Lower leg skin (tissue), 4 donors: ENCODE measurements around the gene NPAS2. TPM values are rescaled to one million over a fixed set of nuclear protein-coding genes. Genes with fewer than 3 reads are reported as not detected.

Source experiments
- DNase-seq, 2 donors: peaks; one replicate each; pipeline ENCODE4 v3.0.0-alpha.2; 2019; ENCODE audit warnings: low spot score in 2 of 2
- H3K4me3 ChIP-seq: fragments of 200-600 bp; sonication (generic); 2 replicates; pipeline ENCODE4 v1.5.1; 2017; ENCODE audit warnings: mild to moderate bottlenecking, low read depth; ENCODE audit not compliant: poor library complexity, severe bottlenecking
- POLR2A ChIP-seq, 2 donors: fragments of 450-650 bp; IDR thresholded peaks; one replicate each; pipeline ENCODE4 v1.6.1; 2016 to 2017; ENCODE audit warnings: antibody characterized with exemption in 2 of 2, mild to moderate bottlenecking in 1 of 2, moderate library complexity in 1 of 2
- WGBS, 2 donors: methylation state at CpG; one replicate each; pipeline ENCODE4 v1.1.5; 2018; 5-methylcytosine and 5-hydroxymethylcytosine counted together
- intact Hi-C: fragments of 100-400 bp; cut with DNase I; formaldehyde crosslinking; loops from one replicate; pipeline ENCODE4 v1.15.0; 2023; ENCODE audit warnings: low total_unique reads
- total RNA-seq, 4 donors: library from RNA; depleted of rRNA; stranded (reverse); fragments of >200 nt; gene quantifications; one replicate each; pipeline ENCODE4 v1.1.0, GENCODE V29; 2016
- TF ChIP-seq, protein P1 (sequence below), 3 donors: fragments of 450-650 bp; IDR thresholded peaks; one replicate each; pipeline ENCODE4 v1.5.1; 2016; ENCODE audit warnings: antibody characterized with exemption in 3 of 3, mild to moderate bottlenecking in 3 of 3, moderate library complexity in 2 of 3

NPAS2 gene
- total RNA-seq, 4 donors from 2014 or later, result 58.0 to 75.5 (median 62.1) TPM

DNA sequence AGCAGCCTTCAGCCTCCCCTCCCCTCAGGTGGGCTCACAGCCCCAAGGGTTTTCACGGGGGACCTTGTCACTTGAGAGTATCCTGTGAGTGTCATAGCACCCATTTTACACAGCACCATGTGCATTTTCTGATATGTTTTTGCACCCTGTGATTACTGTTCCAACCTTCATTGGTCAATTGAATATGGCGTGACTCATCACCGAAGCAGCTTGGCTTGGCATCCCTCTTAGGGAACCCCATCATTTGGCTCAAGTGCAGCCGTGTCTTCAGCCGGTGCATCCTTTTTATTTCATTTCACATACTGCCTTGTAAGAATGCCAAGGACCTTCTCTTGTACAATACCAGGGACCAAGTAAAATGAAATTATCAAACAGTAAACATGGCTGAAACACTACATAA is 57.6 kb downstream of the NPAS2 start:
- 57 to 63% methylated on average over 4 of the region's 5 CpGs for WGBS, 2 donors
- H3K4me3 ChIP-seq, result no peak overlapping the region
- no peak for TF ChIP-seq POLR2A (IDR thresholded peaks at IDR 0.05)
- TF ChIP-seq, protein P1, sequence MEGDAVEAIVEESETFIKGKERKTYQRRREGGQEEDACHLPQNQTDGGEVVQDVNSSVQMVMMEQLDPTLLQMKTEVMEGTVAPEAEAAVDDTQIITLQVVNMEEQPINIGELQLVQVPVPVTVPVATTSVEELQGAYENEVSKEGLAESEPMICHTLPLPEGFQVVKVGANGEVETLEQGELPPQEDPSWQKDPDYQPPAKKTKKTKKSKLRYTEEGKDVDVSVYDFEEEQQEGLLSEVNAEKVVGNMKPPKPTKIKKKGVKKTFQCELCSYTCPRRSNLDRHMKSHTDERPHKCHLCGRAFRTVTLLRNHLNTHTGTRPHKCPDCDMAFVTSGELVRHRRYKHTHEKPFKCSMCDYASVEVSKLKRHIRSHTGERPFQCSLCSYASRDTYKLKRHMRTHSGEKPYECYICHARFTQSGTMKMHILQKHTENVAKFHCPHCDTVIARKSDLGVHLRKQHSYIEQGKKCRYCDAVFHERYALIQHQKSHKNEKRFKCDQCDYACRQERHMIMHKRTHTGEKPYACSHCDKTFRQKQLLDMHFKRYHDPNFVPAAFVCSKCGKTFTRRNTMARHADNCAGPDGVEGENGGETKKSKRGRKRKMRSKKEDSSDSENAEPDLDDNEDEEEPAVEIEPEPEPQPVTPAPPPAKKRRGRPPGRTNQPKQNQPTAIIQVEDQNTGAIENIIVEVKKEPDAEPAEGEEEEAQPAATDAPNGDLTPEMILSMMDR (IDR thresholded peaks at IDR 0.05), result no peak
- DNase-seq, result peak in 1 of 2 donors; percentile 43
- intact Hi-C loops, result no loop called here

DNA sequence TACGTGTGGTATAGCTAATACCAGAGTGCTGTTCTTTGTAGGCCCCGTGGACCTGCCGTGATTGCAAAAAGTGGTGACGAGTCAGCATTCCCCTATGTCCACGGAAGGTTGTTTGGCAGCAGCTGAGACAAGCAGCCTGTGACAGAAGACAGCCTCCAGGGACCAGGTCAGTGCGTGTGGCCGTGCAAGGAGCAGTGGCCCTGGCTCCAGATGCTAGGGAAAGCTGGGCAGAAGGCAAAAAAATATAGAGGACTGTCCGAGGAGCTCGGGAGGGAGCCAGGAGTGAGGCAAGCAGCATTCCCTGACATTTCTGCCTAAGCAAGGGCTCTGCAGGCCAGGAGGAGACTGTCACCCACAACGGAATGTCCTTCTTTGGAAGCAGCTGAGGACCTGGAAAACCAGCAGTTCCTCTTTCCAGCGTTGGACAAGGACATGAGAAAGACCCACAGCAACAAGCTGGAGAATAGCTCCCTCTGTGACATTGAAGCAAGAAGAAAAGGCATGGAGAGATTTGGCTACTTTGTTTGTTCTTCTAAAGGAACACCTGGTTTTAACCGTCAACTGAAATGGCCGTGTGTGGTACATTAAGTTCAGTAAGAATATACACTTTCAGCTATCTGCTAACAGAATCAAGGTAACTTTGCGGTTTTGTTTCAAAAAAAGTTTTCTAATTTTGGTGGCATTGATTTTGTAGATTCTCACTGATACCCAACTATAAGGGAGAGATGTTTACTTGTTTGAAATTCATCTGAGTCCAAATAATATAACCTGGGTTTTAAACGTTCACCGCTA is 58.3 kb downstream of the NPAS2 start:
- WGBS, 2 donors, result 70 to 78% methylated on average over 16 of the region's 16 CpGs
- H3K4me3 ChIP-seq, result no peak overlapping the region
- TF ChIP-seq, protein P1 (IDR thresholded peaks at IDR 0.05), result no peak
- no peak for TF ChIP-seq POLR2A (IDR thresholded peaks at IDR 0.05)
- intact Hi-C loops, result no loop called here
- DNase-seq, result peak in 1 of 2 donors; percentile 83

DNA sequence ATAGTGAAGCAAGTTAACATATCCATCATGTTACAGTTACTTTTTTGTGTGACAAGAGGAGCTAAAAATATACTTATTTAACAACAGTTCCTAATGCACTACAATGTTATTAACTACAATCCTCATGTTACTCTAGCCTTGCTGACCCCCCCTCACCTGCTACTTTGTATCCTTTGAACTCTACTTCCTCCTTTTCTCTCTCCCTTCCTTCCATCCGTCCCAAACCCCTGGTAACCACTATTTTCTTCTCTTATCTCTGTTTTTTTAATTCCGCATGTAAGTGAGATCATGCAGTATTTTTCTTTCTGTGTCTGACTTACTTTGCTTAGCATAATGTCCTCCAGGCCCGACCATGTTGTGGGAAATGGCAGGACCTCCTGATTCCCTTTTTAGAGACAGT is 59.4 kb downstream of the NPAS2 start:
- intact Hi-C loops, result no loop called here
- WGBS, 2 donors, result 74 to 81% methylated on average over 3 of the region's 3 CpGs
- TF ChIP-seq, protein P1 (IDR thresholded peaks at IDR 0.05), result no peak
- no peak for TF ChIP-seq POLR2A (IDR thresholded peaks at IDR 0.05)

DNA sequence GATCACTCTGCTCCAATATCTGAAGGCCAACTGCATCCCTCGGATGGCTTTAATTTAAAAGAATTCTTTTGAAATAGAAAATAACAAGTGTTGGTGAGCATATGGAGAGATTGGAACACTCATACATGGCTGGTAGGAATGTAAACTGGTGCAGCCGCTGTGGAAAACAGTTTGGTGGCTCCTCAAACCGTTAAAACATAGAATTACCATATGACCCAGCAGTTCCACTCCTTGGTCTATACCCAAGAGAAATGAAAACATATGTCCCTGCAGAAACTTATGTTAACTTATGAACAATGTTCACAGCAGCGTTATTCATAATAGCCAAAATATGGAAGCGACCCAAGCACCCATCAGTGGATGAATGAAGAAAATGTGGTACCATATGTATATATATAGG is 60.1 kb downstream of the NPAS2 start:
- no peak for DNase-seq
- no peak overlapping the region for H3K4me3 ChIP-seq
- 91 to 93% methylated on average over 5 of the region's 5 CpGs for WGBS, 2 donors
- no peak for TF ChIP-seq POLR2A (IDR thresholded peaks at IDR 0.05)
- TF ChIP-seq, protein P1 (IDR thresholded peaks at IDR 0.05), result no peak
- intact Hi-C loops, result no loop called here

More for the DNA sequence above, 59.4 kb downstream of the NPAS2 start:
- DNase-seq, result no peak
- H3K4me3 ChIP-seq, result no peak overlapping the region

DNA sequence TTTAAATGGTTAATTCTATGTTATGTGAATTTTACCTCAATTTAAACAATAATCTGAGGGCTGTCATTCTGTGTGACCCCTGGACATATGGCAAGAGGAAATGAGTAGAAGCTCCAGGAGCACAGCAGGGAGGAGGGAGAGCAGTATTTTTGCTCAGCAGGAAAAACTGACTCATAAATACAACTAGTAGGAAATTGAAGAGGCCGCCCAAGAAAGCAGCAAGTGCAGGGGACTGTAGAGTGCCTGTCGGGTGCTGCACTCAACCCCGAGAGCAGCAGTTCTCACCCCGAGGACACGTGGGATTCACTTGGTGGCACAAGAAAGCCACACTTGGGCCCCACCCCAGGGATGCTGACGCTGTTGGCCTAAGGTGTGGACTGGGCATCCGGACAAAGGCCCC is 60.8 kb downstream of the NPAS2 start:
- intact Hi-C loops, result no loop called here
- 81 to 86% methylated on average over 7 of the region's 7 CpGs for WGBS, 2 donors
- no peak for TF ChIP-seq POLR2A (IDR thresholded peaks at IDR 0.05)
- TF ChIP-seq, protein P1 (IDR thresholded peaks at IDR 0.05), result no peak
- DNase-seq, result peak in 1 of 2 donors; percentile 74
- no peak overlapping the region for H3K4me3 ChIP-seq
